ENCODE data around the gene MYH8. TPM values are rescaled to one million over a fixed set of nuclear protein-coding genes. Genes with fewer than 3 reads are reported as not detected.

MYH8 gene
- total and polyA plus RNA-seq, 2 donors (not counting 1 experiment from before 2014, with no cell fraction given), result not detected

- no peak overlapping the region for H2AFZ ChIP-seq (ENCODE audit: insufficient read depth, low read depth, low read length, poor library complexity, severe bottlenecking)
- no peaks in the 10 kb centered on the region for H3K36me3 ChIP-seq (replicated peaks in 1 of 2; ENCODE audit: control extremely low read depth in 1 of 2, control insufficient read depth in 1 of 2, extremely low read depth in 1 of 2, insufficient read depth in 2 of 2, low read length in 1 of 2)
- CTCF ChIA-PET, result no interaction called here
- Mint-ChIP-seq H3K27me3 (peaks cover 16% of the 10 kb centered on the region), H3K4me3 (no peak overlapping the region), H3K4me1 (no peaks in the 10 kb centered on the region), H3K9me3 (ENCODE audit: insufficient read depth) (no peaks in the 10 kb centered on the region), H3K27ac (no peak overlapping the region)
- intact Hi-C loops (cut with micrococcal nuclease), result no loop called here
- H3K4me3 ChIP-seq (ENCODE audit: control extremely low read depth in 1 of 5, extremely low read depth in 1 of 5, insufficient read depth in 1 of 5, low read depth in 2 of 5, low read length in 4 of 5), result no peak overlapping the region
- TF ChIP-seq EZH2 (IDR thresholded peaks at IDR 0.05; ENCODE audit: borderline replicate concordance, insufficient read depth, low read depth, low read length, poor library complexity, severe bottlenecking) (no peak), CTCF (IDR thresholded peaks at IDR 0.05) (no peak)
- H3K9ac ChIP-seq (ENCODE audit: low read length), result no peak overlapping the region
- no peaks in the 10 kb centered on the region for H4K20me1 ChIP-seq (ENCODE audit: control insufficient read depth, insufficient read depth, low read length, poor library complexity, severe bottlenecking)
- WGBS (ENCODE audit: insufficient coverage), result 86% methylated on average over 4 of the region's 7 CpGs
- ATAC-seq (ENCODE audit: low read depth) (no peak), DNase-seq (no peak)
- H3K9me3 ChIP-seq (ENCODE audit: control extremely low read depth in 1 of 3, control insufficient read depth in 2 of 3, insufficient read depth in 1 of 3, low read length in 2 of 3), result peaks cover 0 to 2% (median 0%) of the 10 kb centered on the region in 3 donors
- POLR2A ChIA-PET, result no interaction called here
- H3K27ac ChIP-seq (ENCODE audit: low read length in 2 of 2), result no peak overlapping the region
- no peaks in the 10 kb centered on the region for H3K4me1 ChIP-seq (ENCODE audit: control insufficient read depth in 2 of 2, insufficient read depth in 2 of 2, low read length in 2 of 2)
- H3K79me2 ChIP-seq (ENCODE audit: control insufficient read depth, insufficient read depth, low read length), result no peaks in the 10 kb centered on the region
- H3K27me3 ChIP-seq (replicated peaks in 1 of 4; ENCODE audit: control extremely low read depth in 1 of 4, control insufficient read depth in 3 of 4, insufficient read depth in 4 of 4, low read length in 3 of 4), result peaks cover 0 to 2% (median 0%) of the 10 kb centered on the region in 4 experiments
- H3K4me2 ChIP-seq (replicated peaks; ENCODE audit: low read depth, low read length, poor library complexity, severe bottlenecking), result no peak overlapping the region
Measured at GRCh38 chr17:10447026-10447931, 25.5 kb upstream of the MYH8 start.

GRCh38 chr17:10439816-10440215, 18.1 kb upstream of the MYH8 start:
- Histone ChIP-seq H4K20me1 (ENCODE audit: control insufficient read depth, insufficient read depth, low read length, poor library complexity, severe bottlenecking) (no peaks in the 10 kb centered on the region), H3K79me2 (ENCODE audit: control insufficient read depth, insufficient read depth, low read length) (no peaks in the 10 kb centered on the region), H3K27ac (ENCODE audit: low read length in 2 of 2) (no peak overlapping the region), H3K4me1 (ENCODE audit: control insufficient read depth in 2 of 2, insufficient read depth in 2 of 2, low read length in 2 of 2) (no peaks in the 10 kb centered on the region), H3K27me3 (replicated peaks in 1 of 4; ENCODE audit: control extremely low read depth in 1 of 4, control insufficient read depth in 3 of 4, insufficient read depth in 4 of 4, low read length in 3 of 4) (peaks cover 0 to 7% (median 2%) of the 10 kb centered on the region in 4 experiments), H3K4me3 (ENCODE audit: control extremely low read depth in 1 of 5, extremely low read depth in 1 of 5, insufficient read depth in 1 of 5, low read depth in 2 of 5, low read length in 4 of 5) (no peak overlapping the region), H3K36me3 (replicated peaks in 1 of 2; ENCODE audit: control extremely low read depth in 1 of 2, control insufficient read depth in 1 of 2, extremely low read depth in 1 of 2, insufficient read depth in 2 of 2, low read length in 1 of 2) (no peaks in the 10 kb centered on the region), H2AFZ (ENCODE audit: insufficient read depth, low read depth, low read length, poor library complexity, severe bottlenecking) (no peak overlapping the region), H3K9me3 (ENCODE audit: control extremely low read depth in 1 of 3, control insufficient read depth in 2 of 3, insufficient read depth in 1 of 3, low read length in 2 of 3) (no peaks in the 10 kb centered on the region), H3K9ac (ENCODE audit: low read length) (no peak overlapping the region), H3K4me2 (replicated peaks; ENCODE audit: low read depth, low read length, poor library complexity, severe bottlenecking) (no peak overlapping the region)
- ATAC-seq (ENCODE audit: low read depth) (no peak), DNase-seq (no peak)
- Mint-ChIP-seq H3K4me3 (no peak overlapping the region), H3K4me1 (no peaks in the 10 kb centered on the region), H3K27me3 (peaks cover 39% of the 10 kb centered on the region), H3K27ac (no peak overlapping the region), H3K9me3 (ENCODE audit: insufficient read depth) (no peaks in the 10 kb centered on the region)
- CTCF ChIA-PET, result no interaction called here
- intact Hi-C loops (cut with micrococcal nuclease), result no loop called here
- WGBS (ENCODE audit: insufficient coverage), result no CpG with 5 or more reads among the region's 1 CpG
- POLR2A ChIA-PET, result no interaction called here
- TF ChIP-seq EZH2 (IDR thresholded peaks at IDR 0.05; ENCODE audit: borderline replicate concordance, insufficient read depth, low read depth, low read length, poor library complexity, severe bottlenecking) (no peak), CTCF (IDR thresholded peaks at IDR 0.05) (no peak)

Data from B cell (primary cell).